H1 (cell line): ENCODE data around the gene PTPN1. TPM values are rescaled to one million over a fixed set of nuclear protein-coding genes. Genes with fewer than 3 reads are reported as not detected.

Source experiments
- SAP30 ChIP-seq: fragments of 300-600 bp; sonication (generic); IDR thresholded peaks from 2 replicates; pipeline ENCODE4 v1.7.1; 2012; ENCODE audit warnings: low read length, moderate library complexity, mild to moderate bottlenecking, inconsistent platforms; ENCODE audit not compliant: insufficient read depth, insufficient replicate concordance
- polyA plus RNA-seq, 7 experiments: library from polyadenylated mRNA; depleted of rRNA in 3 of 7; stranded (reverse) in 5 of 7; unstranded in 2 of 7; fragments of >200 nt in 5 of 7; fragments of 200-250 nt in 2 of 7; gene quantifications; 1 replicate in 5 of 7; 2 replicates in 1 of 7; 4 replicates in 1 of 7; pipeline versions ENCODE4 v1.2.1 to v1.2.3, GENCODE V29; 2011 to 2013; ENCODE audit warnings: missing spikeins in 2 of 7, mixed read lengths in 2 of 7
- total RNA-seq: library from RNA; stranded (reverse); fragmentation: NEBNext Ultra II Directional; extraction: Animal tissue kit (Norgen Biotek cat#: 25700); gene quantifications from 2 replicates; pipeline ENCODE4 v1.2.1, GENCODE V29; 2021

The PTPN1 gene
- total and polyA plus RNA-seq, 2 of the 8 experiments (the other 6 are each of a cell fraction or from before 2014, with no cell fraction given), result 18.6 to 32.1 TPM

DNA sequence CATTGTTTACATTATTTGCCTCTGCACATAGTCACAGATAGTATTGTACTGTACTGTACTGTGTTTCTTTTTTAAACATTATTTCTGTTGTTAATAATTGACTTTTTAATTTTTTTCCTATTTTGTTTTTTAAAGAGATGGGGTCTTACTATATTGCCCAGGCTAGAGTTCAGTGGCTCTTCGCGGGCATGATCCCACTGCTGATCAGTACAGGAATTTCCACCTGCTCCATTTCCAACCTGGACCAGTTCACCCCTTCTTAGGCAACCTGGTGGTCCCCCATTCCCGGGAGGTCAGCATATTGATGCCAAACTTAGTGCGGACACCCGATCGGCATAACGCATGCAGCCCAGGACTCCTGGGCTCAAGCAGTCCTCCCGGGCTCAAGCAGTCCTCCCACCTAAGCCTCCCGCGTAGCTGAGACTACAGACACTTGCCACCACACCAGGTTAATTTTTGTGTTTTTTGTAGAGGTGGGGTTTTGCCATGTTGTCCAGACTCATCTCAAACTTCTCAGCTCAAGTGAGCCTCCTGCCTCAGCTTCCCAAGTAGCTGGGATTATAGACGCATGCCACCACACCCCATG, 47.5 kb downstream of the PTPN1 start (continued):
- no peak for TF ChIP-seq SAP30
